ENCODE data around the gene ADARB2.

DNA sequence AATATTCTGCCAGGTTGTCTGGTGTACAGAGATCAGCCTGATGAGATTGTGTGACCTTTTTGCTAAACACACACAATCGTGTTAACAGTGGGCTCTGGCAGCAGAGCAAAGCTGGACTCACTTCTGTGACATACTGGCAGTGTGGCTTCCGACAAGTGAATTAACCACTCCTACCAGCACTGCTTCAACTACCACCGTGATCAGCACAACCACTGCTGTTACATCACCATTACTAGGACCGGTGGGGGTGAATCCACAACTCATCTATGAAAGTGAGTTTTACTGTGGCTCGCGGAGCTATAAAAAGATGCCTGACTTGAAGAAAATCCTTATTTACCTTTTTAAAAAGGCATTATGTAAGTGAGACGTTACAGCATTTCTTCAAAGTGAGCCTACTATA, 545.6 kb downstream of the ADARB2 start:
- TF ChIP-seq, protein P1, sequence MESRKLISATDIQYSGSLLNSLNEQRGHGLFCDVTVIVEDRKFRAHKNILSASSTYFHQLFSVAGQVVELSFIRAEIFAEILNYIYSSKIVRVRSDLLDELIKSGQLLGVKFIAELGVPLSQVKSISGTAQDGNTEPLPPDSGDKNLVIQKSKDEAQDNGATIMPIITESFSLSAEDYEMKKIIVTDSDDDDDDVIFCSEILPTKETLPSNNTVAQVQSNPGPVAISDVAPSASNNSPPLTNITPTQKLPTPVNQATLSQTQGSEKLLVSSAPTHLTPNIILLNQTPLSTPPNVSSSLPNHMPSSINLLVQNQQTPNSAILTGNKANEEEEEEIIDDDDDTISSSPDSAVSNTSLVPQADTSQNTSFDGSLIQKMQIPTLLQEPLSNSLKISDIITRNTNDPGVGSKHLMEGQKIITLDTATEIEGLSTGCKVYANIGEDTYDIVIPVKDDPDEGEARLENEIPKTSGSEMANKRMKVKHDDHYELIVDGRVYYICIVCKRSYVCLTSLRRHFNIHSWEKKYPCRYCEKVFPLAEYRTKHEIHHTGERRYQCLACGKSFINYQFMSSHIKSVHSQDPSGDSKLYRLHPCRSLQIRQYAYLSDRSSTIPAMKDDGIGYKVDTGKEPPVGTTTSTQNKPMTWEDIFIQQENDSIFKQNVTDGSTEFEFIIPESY (IDR thresholded peaks at IDR 0.05) = no peak
- TF ChIP-seq, protein P2, sequence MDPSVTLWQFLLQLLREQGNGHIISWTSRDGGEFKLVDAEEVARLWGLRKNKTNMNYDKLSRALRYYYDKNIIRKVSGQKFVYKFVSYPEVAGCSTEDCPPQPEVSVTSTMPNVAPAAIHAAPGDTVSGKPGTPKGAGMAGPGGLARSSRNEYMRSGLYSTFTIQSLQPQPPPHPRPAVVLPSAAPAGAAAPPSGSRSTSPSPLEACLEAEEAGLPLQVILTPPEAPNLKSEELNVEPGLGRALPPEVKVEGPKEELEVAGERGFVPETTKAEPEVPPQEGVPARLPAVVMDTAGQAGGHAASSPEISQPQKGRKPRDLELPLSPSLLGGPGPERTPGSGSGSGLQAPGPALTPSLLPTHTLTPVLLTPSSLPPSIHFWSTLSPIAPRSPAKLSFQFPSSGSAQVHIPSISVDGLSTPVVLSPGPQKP (IDR thresholded peaks at IDR 0.05; ENCODE audit: low read depth, low read length) = no peak
- TF ChIP-seq, protein P3, sequence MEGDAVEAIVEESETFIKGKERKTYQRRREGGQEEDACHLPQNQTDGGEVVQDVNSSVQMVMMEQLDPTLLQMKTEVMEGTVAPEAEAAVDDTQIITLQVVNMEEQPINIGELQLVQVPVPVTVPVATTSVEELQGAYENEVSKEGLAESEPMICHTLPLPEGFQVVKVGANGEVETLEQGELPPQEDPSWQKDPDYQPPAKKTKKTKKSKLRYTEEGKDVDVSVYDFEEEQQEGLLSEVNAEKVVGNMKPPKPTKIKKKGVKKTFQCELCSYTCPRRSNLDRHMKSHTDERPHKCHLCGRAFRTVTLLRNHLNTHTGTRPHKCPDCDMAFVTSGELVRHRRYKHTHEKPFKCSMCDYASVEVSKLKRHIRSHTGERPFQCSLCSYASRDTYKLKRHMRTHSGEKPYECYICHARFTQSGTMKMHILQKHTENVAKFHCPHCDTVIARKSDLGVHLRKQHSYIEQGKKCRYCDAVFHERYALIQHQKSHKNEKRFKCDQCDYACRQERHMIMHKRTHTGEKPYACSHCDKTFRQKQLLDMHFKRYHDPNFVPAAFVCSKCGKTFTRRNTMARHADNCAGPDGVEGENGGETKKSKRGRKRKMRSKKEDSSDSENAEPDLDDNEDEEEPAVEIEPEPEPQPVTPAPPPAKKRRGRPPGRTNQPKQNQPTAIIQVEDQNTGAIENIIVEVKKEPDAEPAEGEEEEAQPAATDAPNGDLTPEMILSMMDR (IDR thresholded peaks at IDR 0.05 in 2 of 3, conservative IDR thresholded peaks at IDR 0.05 in 1 of 3; ENCODE audit: control insufficient read depth in 2 of 3, extremely low read depth in 1 of 3, insufficient read depth in 1 of 3, low read depth in 3 of 3, low read length in 3 of 3) = no peak
- TF ChIP-seq POLR2A (IDR thresholded peaks at IDR 0.05; ENCODE audit: low read depth, low read length) (no peak), FOS (IDR thresholded peaks at IDR 0.05; ENCODE audit: borderline replicate concordance, extremely low read depth, insufficient read length) (no peak), GATAD2B (conservative IDR thresholded peaks at IDR 0.05; ENCODE audit: low read depth) (no peak)
- TF ChIP-seq, protein P4, sequence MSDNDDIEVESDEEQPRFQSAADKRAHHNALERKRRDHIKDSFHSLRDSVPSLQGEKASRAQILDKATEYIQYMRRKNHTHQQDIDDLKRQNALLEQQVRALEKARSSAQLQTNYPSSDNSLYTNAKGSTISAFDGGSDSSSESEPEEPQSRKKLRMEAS (IDR thresholded peaks at IDR 0.05; ENCODE audit: low read depth, low read length) = no peak

All from GM12878 (cell line).